AG10803 (cell line): ENCODE data around the gene MOGAT3.

Experiments used
- DNase-seq: peaks from one replicate; pipeline ENCODE4 v3.0.0; 2010; ENCODE audit warnings: low read depth
- H3K4me3 ChIP-seq: 2 replicates; pipeline ENCODE4 v1.5.1; 2011; ENCODE audit warnings: mild to moderate bottlenecking, low read length, control low read depth
- TF ChIP-seq, protein P1 (sequence below): conservative IDR thresholded peaks from 2 replicates; pipeline ENCODE4 v1.5.1; 2011; ENCODE audit warnings: mild to moderate bottlenecking, low read length, control low read depth, inconsistent platforms

The MOGAT3 gene

GRCh38 chr7:101218236-101219125 is 17.6 kb upstream of the MOGAT3 start:
- H3K4me3 ChIP-seq, result peak overlapping the region; percentile 76
- DNase-seq, result peak; percentile 32
- TF ChIP-seq, protein P1, sequence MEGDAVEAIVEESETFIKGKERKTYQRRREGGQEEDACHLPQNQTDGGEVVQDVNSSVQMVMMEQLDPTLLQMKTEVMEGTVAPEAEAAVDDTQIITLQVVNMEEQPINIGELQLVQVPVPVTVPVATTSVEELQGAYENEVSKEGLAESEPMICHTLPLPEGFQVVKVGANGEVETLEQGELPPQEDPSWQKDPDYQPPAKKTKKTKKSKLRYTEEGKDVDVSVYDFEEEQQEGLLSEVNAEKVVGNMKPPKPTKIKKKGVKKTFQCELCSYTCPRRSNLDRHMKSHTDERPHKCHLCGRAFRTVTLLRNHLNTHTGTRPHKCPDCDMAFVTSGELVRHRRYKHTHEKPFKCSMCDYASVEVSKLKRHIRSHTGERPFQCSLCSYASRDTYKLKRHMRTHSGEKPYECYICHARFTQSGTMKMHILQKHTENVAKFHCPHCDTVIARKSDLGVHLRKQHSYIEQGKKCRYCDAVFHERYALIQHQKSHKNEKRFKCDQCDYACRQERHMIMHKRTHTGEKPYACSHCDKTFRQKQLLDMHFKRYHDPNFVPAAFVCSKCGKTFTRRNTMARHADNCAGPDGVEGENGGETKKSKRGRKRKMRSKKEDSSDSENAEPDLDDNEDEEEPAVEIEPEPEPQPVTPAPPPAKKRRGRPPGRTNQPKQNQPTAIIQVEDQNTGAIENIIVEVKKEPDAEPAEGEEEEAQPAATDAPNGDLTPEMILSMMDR, result no peak

- peak; percentile 97 for DNase-seq
- peak within 1 kb of the TSS; percentile 76 for H3K4me3 ChIP-seq
- TF ChIP-seq, protein P1, result peak; percentile 0; the same call in 1 of the 2 replicates
Observed at GRCh38 chr7:101217388-101218235, 16.8 kb upstream of the MOGAT3 start, which contains the start of the genes PLOD3 and ZNHIT1. TSS of gene PLOD3 (minus strand) at chr7:101217581. CDS start at chr7:101217274, 307 bp downstream. TSS of gene ZNHIT1 (plus strand) at chr7:101218165. CDS start at chr7:101218196, 31 bp downstream.

DNA sequence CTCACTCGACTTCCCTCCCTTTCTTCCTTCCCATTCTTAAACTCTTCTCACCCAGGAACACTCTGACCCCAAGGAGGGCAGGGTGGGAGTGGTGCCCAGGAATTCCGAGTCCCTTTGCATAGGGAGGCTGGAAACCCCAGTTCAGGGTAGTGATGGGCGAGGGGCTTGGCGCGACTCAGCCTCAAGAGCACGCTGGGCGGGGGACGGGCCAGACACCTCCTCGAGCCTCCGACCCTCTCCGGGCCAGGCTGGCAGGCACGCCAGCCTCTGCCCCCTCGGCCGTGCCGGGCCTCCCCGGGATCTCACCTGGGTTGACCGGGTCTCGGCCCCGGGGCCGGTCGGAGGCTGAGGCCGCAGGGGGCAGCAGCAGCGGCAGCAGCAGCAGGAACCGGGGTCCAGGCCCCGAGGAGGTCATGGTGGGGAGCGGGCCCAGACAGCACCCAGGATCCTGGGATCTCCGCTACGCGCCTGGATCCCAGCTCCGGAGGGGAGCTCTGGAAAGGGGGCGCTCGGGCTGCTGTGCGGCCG is 16.1 kb upstream of the MOGAT3 start:
- no peak for DNase-seq
- TF ChIP-seq, protein P1, result 0 out of 2 replicates have a peak, but pooled peaks have one; percentile 3
- peak overlapping the region; percentile 76 for H3K4me3 ChIP-seq

GRCh38 chr7:101216001-101216859 is 15.4 kb upstream of the MOGAT3 start:
- DNase-seq, result peak; percentile 27
- peak overlapping the region; percentile 76 for H3K4me3 ChIP-seq
- TF ChIP-seq, protein P1, result no peak

GRCh38 chr7:101212014-101212413 is 11.2 kb upstream of the MOGAT3 start:
- no peak overlapping the region for H3K4me3 ChIP-seq
- DNase-seq, result no peak
- TF ChIP-seq, protein P1, result no peak

DNA sequence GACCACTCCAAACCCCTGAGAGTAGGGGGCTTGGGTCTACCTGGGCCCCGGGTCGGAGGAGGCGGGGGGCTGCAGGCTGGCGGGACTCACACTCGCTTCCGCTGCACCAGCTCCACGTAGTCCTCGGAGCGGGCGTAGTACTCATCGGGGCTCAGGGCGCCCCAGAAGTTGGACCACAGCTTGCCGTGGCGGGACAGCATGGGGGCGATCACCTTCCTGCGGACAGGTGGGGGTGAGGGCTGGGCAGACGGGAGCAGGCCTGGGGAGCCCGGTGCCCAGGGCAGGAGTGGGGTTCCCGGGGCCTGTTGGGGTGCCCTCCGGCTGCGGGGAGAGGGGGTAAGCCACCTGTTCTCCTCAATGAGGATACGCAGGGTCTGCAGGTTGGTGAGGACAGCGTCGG is 10.7 kb upstream of the MOGAT3 start:
- no peak overlapping the region for H3K4me3 ChIP-seq
- DNase-seq, result no peak
- TF ChIP-seq, protein P1, result no peak
